SIG-M5 treated with dmso at 0.1 percent for 504 hours (cell line): Measurements from ENCODE around the gene CCDC134.

Experiments used
- DNase-seq: peaks from one replicate; lab custom pipeline; 2025; ENCODE audit not compliant: unreplicated experiment; lab: John Stamatoyannopoulos, UW

CCDC134 gene

GRCh38 chr22:41800348-41801146 lies at the start of gene CCDC134:
TSS of gene CCDC134 (plus strand) at chr22:41800679. CDS start at chr22:41808891, 8,212 bp downstream.
- DNase-seq: peak; percentile 82

DNA sequence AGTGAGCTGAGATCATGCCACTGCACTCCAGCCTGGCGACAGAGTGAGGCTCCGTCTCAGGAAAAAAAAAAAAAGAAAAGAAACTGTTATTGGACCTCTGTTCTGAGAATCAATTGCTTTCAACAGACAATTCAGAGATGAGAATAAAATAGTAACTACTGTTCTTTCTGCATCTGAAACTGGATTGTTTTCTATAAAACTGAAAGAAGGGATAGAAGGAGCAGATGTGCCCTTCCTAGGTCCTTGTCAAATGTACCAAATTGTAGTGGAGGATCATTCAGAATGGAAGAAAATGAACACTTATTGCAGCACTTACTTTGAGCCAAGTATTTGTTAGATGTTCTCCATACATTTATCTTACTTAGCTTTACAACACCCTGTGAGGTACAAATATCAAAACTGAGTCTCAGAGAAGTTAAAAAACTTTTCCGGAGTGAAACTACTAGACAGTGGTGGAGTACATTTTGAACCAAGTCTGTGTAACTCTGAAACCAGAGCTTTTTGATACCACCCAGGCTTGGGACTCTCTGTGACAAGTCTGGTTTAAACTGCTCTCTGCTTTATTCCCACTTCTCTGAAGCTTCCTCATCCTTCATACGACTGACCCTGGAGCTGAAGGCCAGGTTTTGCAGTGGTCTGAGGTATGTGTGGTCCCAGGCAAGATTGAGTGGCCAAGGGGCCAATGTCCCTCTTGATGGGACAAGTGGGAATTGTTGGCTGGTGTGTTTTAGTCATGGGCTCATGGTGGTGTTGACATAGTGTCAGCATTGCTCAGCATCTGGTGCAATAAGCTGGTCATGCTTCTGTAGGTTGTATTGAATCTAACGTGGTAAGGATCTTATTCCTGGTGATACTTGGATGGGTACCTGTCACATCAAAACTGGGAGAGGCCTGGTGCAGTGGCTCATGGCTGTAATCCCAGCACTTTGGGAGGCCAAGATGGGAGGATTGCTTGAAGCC lies 48.2 kb upstream of the CCDC134 start:
- DNase-seq: no peak

DNA sequence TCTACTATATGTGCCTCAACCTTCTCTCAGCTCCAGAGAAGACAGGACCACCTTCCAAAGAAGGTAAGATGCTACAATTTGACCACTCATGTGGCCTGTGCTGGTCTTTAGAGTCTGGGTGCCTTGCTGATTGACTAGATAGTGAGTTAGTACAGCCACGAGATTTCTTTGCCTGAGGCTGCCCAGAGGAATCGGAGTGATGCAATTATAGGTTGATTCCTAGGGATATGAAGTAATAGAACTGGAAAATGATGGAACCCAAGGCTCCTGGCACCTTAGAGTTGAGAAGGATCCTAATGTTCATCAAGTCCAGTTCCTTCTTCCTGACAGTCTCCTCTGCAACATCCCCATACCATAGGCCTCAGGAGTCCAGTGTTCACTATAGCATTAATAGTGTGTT lies 46.5 kb upstream of the CCDC134 start:
- DNase-seq: no peak

DNA sequence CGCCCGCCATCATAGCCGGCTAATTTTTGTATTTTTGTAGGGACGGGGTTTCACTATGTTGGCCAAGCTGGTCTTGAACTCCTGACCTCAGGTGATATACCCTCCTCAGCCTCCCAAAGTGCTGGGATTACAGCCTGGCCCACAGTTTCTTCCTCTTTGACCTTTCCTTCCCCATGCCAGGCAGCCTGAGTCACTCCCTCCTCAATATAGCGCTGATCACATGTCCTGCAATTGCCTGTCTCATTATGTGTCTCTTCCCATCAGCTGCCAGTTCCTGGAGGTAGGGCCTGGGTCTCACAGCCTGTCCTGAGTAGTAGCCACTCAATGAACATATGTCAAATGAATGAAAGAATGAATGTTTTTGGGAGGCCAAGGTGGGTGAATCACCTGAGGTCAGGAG lies 43.0 kb upstream of the CCDC134 start:
- no peak for DNase-seq

- no peak for DNase-seq
Observed at GRCh38 chr22:41758231-41758630, 42.2 kb upstream of the CCDC134 start.

GRCh38 chr22:41762980-41763779 lies 37.3 kb upstream of the CCDC134 start:
- DNase-seq: peak; percentile 22

- DNase-seq: no peak
Observed at GRCh38 chr22:41766476-41766875, 34.0 kb upstream of the CCDC134 start.

DNA sequence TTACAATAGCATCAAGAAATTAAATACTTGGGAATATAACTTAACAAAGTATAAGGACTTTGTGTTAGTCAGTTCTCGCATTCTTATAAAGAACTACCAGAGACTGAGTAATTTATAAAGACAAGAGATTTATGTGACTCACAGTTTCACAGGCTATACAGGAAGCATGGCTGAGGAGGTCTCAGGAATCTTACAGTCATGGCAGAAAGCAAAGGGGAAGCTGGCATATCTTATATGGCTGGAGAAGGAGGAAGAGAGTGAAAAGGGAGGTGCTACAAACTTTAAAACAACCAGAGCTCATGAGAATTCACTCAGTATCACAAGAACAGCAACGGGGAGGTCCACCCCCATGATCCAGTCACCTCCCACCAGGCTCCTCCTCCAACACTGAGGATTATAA lies 32.0 kb upstream of the CCDC134 start:
- peak; percentile 56 for DNase-seq

DNA sequence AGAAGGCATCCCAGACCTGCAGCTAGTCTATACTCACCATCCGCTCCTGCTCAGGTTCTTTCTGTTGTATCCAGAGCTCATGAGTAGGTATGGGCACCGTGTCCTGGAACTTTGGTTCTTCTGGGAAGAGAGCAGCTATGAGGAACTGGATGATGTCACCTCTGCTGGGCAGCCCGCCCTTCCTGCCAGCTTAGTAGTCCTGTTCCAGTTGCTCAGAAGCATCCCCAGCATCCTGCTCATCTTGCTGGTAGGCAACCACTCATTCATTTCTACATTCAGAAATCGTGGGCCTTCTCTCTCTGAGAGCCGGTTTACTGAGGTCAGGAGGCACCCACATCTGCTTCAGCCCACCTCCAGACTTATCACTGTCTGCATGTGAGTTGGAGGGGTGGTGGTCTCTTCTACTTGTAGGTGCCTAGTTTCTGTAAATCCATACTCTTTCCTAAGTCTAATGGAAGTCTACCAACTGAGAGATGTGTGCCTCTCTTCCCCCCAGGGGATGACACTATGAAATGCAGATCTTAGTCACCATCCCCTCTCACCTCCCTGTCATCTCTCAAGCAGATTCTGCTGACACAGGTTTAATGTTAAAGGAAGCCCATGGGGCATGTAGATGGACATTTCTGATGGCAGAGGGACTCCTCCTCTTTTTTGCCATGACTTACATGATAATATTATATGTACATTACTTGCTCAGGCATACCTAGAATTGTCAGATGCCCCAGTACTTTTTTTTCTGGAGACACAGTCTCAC lies 29.6 kb upstream of the CCDC134 start:
- no peak for DNase-seq

- no peak for DNase-seq
Observed at GRCh38 chr22:41772198-41772597, 28.3 kb upstream of the CCDC134 start.

GRCh38 chr22:41772645-41773044 lies 27.8 kb upstream of the CCDC134 start:
- DNase-seq: no peak

GRCh38 chr22:41775338-41775737 lies 25.1 kb upstream of the CCDC134 start:
- DNase-seq: no peak

GRCh38 chr22:41775976-41776375 lies 24.5 kb upstream of the CCDC134 start:
- DNase-seq: no peak

- no peak for DNase-seq
Observed at GRCh38 chr22:41776381-41776780, 24.1 kb upstream of the CCDC134 start.

- peak; percentile 47 for DNase-seq
Observed at GRCh38 chr22:41777749-41778425, 22.6 kb upstream of the CCDC134 start.

GRCh38 chr22:41779929-41780505 lies 20.5 kb upstream of the CCDC134 start:
- DNase-seq: no peak

DNA sequence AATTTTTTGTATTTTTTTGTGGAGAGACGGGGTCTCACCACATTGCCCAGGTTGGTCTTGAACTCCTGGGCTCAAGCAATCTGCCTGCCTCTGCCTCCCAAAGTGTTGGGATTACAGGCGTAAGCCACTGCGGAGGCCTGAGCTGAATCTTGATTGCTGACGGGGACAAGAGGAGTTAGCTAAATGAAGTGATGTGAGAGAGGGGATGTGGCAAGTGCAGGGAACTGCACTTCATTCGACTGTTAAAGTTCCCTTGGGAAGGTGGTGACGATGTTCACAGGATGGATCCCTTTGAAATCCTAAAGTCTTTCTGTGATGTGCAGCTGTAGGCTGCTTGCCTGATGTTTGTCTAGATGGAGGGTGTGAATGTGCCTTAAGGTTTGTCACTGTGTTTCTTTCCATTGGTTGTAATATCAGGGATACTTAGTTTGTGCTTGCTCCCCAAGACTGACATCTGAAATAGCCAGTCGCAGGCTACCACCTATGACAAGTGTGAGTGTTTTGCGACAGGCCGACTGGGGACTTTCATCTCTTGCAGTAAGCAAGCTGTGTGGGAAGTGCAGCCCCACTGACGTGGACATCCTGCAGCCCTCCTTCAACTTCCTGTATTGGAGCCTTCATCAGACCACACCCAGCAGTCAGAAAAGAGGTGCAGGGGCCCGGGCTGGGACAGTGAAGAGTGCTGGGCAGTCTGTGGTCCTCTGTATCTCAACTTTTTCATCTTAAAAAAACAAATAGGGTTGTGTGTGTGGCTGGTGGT lies 19.6 kb upstream of the CCDC134 start:
- DNase-seq: peak; percentile 88

GRCh38 chr22:41781507-41781906 lies 19.0 kb upstream of the CCDC134 start:
- DNase-seq: no peak

- DNase-seq: no peak
Observed at GRCh38 chr22:41782316-41782715, 18.2 kb upstream of the CCDC134 start.
